ENCODE data around the gene CRNN.

GRCh38 chr1:152441756-152442155 is 27.7 kb upstream of the CRNN start:
- TF ChIP-seq EZH2 (IDR thresholded peaks at IDR 0.05) (no peak), POLR2AphosphoS5 (IDR thresholded peaks at IDR 0.05; ENCODE audit: borderline replicate concordance, low read depth, low read length) (no peak)

All from SK-N-MC (cell line).